GM12891 (cell line): ENCODE results near the gene RAD17. TPM values are rescaled to one million over a fixed set of nuclear protein-coding genes. Genes with fewer than 3 reads are reported as not detected.
"Not testable (repeated sequence)": the region's sequence is repeated elsewhere in the genome, so short reads cannot be mapped to it uniquely, and the experiment has no call there.

Source experiments
- DNase-seq: peaks from one replicate; pipeline ENCODE4 v3.0.0; 2011; ENCODE audit warnings: low spot score; ENCODE audit not compliant: insufficient read length
- FAIRE-seq: peaks from 2 replicates; lab custom pipeline; 2011; peaks lifted over from hg19 to GRCh38; lab: Jason Lieb, UNC
- PAX5 ChIP-seq: IDR thresholded peaks from 2 replicates; pipeline ENCODE4 v1.6.1; 2011; ENCODE audit warnings: low read length, moderate library complexity, mild to moderate bottlenecking; ENCODE audit not compliant: insufficient read depth, severe bottlenecking
- POLR2A ChIP-seq: IDR thresholded peaks from 2 replicates; pipeline ENCODE4 v1.6.1; 2011; ENCODE audit warnings: low read depth, low read length, control low read depth
- POLR2AphosphoS5 ChIP-seq: IDR thresholded peaks from 2 replicates; pipeline ENCODE4 v1.6.1; 2011; ENCODE audit warnings: low read depth, low read length, control low read depth
- POU2F2 ChIP-seq: IDR thresholded peaks from 2 replicates; pipeline ENCODE4 v1.6.1; 2011; ENCODE audit warnings: low read depth, mild to moderate bottlenecking, control low read depth, low read length, moderate library complexity
- SPI1 ChIP-seq: IDR thresholded peaks from 2 replicates; pipeline ENCODE4 v1.6.1; 2011; ENCODE audit warnings: low read depth, low read length, control low read depth
- TAF1 ChIP-seq: IDR thresholded peaks from 2 replicates; pipeline ENCODE4 v1.6.1; 2011; ENCODE audit warnings: low read depth, low read length, control low read depth
- polyA plus RNA-seq: library from polyadenylated mRNA; unstranded; fragments of >200 nt; gene quantifications from one replicate; pipeline ENCODE4 v1.2.1, GENCODE V29; 2012; ENCODE audit warnings: low read depth, missing spikeins, inconsistent platforms; ENCODE audit not compliant: missing spikeins

The RAD17 gene
- 21.4 TPM for polyA plus RNA-seq

DNA sequence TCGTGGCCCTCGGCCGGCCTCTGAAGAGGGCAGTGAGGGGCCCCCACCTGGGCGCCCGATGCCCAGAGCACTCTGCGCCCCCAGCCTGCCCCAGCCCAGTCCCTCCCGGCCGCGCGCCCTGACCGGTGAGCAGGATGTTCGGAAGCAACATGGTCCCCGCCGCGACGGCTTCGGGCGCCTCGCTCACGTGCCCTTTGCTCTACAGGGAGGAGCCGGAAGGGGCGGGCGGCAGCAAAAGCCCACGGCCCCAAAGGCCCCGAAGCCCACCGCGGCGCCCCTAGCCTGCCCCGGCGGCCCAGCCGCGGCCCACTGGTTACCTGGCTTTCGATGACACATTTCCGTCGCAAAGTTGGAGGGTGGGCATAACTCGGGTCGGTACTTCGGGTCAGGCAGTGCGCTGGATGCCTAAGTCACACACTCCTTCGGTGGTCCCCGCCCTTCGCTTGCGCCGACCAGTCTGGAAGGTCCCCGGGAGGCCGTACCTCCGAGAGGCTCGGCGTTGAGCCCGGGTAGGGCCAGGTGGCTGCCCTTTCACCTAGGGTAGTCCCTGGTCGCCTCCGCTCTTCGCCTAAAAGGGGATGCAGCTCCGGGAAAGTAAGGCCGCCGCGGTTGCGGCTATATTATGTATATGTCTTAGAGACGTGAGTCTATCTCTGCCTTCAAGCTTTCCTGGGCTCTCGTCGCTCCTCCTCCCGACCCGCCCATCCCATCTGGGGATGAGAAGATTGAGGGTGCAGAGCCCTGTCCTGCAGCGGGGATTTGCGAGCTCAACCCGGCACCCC, at the start of gene RAD17, which contains the start of the genes AK6 and TAF9:
RAD17 (plus strand) TSS at position 479 of the 782 bp plus-strand sequence. CDS start 2,391 bp downstream, outside the sequence.
AK6 (minus strand) TSS at position 181 of the 782 bp plus-strand sequence; CDS start at position 151, 30 bp downstream.
TAF9 (minus strand) TSS at position 181 of the 782 bp plus-strand sequence. CDS start 3,783 bp downstream, outside the sequence.
- TF ChIP-seq POLR2A (peak; percentile 97), SPI1 (no peak), PAX5 (peak; percentile 8), POLR2AphosphoS5 (peak; percentile 97), POU2F2 (peak; percentile 39; the same call in 1 of the 2 replicates), TAF1 (peak; percentile 55; the same call in 1 of the 2 replicates)
- peak; percentile 75 for DNase-seq
- peak; percentile 98 for FAIRE-seq

- DNase-seq (no peak), FAIRE-seq (no peak)
- no peak for TF ChIP-seq POLR2A
- TF ChIP-seq PAX5 = no peak
- no peak for TF ChIP-seq POLR2AphosphoS5
- no peak for TF ChIP-seq POU2F2
- TF ChIP-seq SPI1 = no peak
- no peak for TF ChIP-seq TAF1
These were observed 43.3 kb upstream of the RAD17 start for GRCh38 chr5:69326365-69326764.

GRCh38 chr5:69329905-69330489, 39.6 kb upstream of the RAD17 start:
- no peak for DNase-seq
- TF ChIP-seq POLR2AphosphoS5 (no peak), SPI1 (no peak), PAX5 (no peak), TAF1 (no peak), POLR2A (no peak), POU2F2 (no peak)
- FAIRE-seq = no peak

DNA sequence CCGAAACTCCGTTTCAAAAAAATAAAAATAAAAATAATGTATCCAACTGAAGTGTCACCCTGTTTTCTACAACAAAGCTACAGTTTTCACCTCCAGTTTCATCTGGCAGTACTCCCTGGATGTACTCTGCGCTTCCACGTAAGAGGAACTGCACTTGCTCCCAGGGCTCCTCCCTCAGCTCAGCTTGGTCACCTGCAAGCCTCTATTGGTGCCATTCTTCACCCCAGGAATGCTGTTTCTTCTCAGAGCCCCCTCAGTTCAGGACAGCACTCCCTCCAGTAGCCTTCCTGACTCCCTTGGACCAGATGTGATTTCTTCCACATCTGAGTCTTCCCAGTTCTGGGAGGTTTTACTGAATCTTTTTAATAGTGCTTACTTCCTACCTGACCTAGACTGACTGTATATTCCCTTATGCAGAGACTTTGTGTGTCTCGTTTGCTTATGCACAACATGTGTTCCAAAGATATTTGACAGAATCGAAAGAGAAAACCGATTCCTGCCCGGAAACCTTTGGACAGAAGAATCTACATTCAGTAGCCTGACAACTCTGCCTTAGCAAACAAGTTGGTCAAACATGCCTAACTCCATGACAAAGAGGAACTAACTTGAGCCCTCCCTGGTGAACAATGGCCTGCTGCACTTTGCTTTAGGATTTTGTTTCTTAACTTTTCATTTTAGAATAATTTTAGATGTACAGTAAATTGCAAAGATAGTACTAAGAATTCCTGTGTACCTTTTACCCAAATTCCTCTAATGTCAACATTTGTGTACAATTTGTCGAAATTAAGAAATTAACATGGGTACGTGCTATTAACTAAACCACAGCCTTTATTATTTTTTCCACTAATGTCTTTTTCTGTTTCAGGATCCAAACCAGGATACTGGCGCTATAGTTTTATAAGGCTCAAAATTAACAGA, 37.8 kb upstream of the RAD17 start:
- TF ChIP-seq POLR2AphosphoS5 (no peak), POU2F2 (no peak), PAX5 (no peak), POLR2A (no peak), SPI1 (0 out of 2 replicates have a peak, but pooled peaks have one; percentile 9)
- FAIRE-seq = no peak
- DNase-seq = no peak

GRCh38 chr5:69333668-69334315, 35.8 kb upstream of the RAD17 start:
- FAIRE-seq, DNase-seq: not testable (repeated sequence)

DNA sequence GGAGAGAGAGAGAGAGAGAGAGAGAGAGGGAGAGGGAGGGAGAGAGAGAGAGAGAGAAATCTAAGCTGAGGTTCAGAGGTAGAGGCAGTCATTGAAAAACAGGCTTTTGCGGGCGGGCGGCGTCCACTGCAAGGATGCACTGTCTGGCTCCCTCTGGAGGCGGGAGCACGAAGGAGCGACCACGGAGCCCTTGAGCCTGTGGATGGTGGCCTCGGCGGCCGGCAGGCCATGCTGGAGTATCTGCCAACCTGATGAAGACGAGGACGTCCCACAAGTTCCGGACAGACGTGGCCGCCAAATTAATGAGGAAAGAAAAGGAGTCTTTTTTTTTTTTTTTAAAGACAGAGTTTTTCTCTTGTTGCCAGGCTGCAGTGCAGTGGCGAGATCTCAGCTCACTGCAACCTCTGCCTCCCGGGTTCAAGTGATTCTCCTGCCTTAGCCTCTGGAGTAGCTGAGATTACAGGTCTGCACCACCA, 34.8 kb upstream of the RAD17 start:
- DNase-seq = peak; percentile 41
- FAIRE-seq = no peak
- TF ChIP-seq POLR2AphosphoS5 (no peak), TAF1 (no peak)

DNA sequence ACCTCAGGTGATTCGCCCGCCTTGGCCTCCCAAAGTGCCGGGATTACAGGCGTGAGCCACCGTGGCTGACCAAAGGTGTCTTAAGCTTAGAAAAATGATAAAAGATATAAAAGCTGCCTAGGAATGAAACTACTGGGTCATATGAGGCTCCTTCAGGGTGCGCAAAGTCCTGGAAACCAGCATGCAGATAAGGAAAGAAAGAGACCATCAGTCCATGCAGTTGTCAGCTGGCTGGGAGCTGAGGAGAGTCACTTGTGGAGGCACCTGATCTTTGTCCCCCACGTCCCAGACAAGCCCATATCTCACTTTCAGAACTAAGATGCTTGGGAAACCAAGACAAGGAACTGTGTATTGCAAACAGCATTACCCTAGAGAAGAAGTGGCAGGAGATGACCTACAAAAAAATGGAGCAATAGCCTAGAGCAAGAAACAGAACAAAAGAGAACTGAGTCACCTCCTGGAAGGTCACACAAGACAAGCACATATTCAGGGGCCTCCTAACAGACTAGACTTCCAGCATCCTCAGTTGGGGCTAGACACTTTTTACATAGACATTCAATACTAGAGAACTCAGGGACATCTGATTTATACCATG, 34.2 kb upstream of the RAD17 start:
- FAIRE-seq (no peak), DNase-seq (no peak)
- TF ChIP-seq POLR2AphosphoS5 = no peak
- TF ChIP-seq POLR2A = no peak
- no peak for TF ChIP-seq POU2F2
- TF ChIP-seq PAX5 = no peak
- no peak for TF ChIP-seq TAF1
- no peak for TF ChIP-seq SPI1

DNA sequence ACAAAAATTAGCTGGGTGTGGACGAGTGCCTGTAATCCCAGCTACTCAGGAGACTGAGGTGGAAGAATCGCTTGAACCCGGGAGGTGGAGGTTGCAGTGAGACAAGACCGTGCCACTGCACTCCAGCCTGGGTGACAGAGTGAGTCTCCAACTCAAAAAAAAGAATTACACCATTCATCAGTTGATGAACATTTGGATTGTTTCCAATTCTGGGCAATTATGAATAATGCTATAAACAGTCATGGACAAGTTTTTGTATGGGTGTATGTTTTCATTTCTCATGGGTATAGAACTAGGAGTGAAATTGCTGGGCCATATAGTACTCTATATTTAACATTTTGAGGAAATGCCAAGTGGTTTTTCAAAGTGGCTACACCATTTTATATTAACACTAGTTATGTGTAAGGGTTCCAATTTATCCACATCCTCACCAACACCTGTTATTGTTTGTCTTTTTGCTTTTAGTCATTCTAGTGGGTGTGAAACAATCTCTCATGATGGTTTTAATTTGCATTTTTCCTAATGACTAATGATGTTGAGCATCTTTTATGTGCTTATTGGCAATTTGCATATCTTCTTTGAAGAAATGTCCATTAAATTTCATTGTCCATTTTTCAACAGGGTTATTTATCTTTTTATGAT, 28.0 kb upstream of the RAD17 start:
- DNase-seq (no peak), FAIRE-seq (no peak)
- TF ChIP-seq POLR2AphosphoS5 (no peak), POU2F2 (no peak), TAF1 (no peak), SPI1 (no peak), POLR2A (no peak), PAX5 (no peak)
